ENCODE data around the gene CDC27.
"Not testable (repeated sequence)": the region's sequence is repeated elsewhere in the genome, so short reads cannot be mapped to it uniquely, and the experiment has no call there.

Gene CDC27

GRCh38 chr17:47126835-47127234 is 62.3 kb downstream of the CDC27 start:
- DNase-seq, result not testable (repeated sequence)

- not testable (repeated sequence) for DNase-seq
These were observed 65.8 kb downstream of the CDC27 start for GRCh38 chr17:47123262-47123661.

GRCh38 chr17:47120521-47121095 is 68.5 kb downstream of the CDC27 start:
- DNase-seq, result no peak

- no peak for DNase-seq
These were observed 69.2 kb downstream of the CDC27 start for GRCh38 chr17:47119746-47120520.

- no peak for DNase-seq
These were observed 71.7 kb downstream of the CDC27 start for GRCh38 chr17:47117386-47117785.

GRCh38 chr17:47106130-47106529 is 83.0 kb downstream of the CDC27 start:
- DNase-seq, result no peak

GRCh38 chr17:47105246-47105645 is 83.8 kb downstream of the CDC27 start:
- DNase-seq, result not testable (repeated sequence)

GRCh38 chr17:47102914-47103313 is 86.2 kb downstream of the CDC27 start:
- no peak for DNase-seq

- DNase-seq, result peak; percentile 82
These were observed 88.9 kb downstream of the CDC27 start for GRCh38 chr17:47099987-47100711.

- no peak for DNase-seq
These were observed 89.6 kb downstream of the CDC27 start for GRCh38 chr17:47099451-47099986.

GRCh38 chr17:47096343-47096742 is 92.8 kb downstream of the CDC27 start:
- DNase-seq, result no peak

GRCh38 chr17:47095268-47095667 is 93.8 kb downstream of the CDC27 start:
- DNase-seq, result no peak

- DNase-seq, result no peak
These were observed 102.0 kb downstream of the CDC27 start for GRCh38 chr17:47087093-47087492.

- DNase-seq, result no peak
These were observed 103.4 kb downstream of the CDC27 start for GRCh38 chr17:47085736-47086135.

GRCh38 chr17:47078801-47079200 is 110.3 kb downstream of the CDC27 start:
- DNase-seq, result no peak

- DNase-seq, result no peak
These were observed 111.5 kb downstream of the CDC27 start for GRCh38 chr17:47077576-47077975.

GRCh38 chr17:47076171-47076570 is 112.9 kb downstream of the CDC27 start:
- no peak for DNase-seq

- not testable (repeated sequence) for DNase-seq
These were observed 114.7 kb downstream of the CDC27 start for GRCh38 chr17:47074361-47074760.

- not testable (repeated sequence) for DNase-seq
These were observed 115.5 kb downstream of the CDC27 start for GRCh38 chr17:47073629-47074028.

GRCh38 chr17:47072886-47073285 is 116.2 kb downstream of the CDC27 start:
- no peak for DNase-seq

GRCh38 chr17:47071171-47071570 is 117.9 kb downstream of the CDC27 start:
- DNase-seq, result not testable (repeated sequence)

- not testable (repeated sequence) for DNase-seq
These were observed 118.8 kb downstream of the CDC27 start for GRCh38 chr17:47070266-47070665.

Measured in effector CD4-positive, alpha-beta T cell (primary cell).